ENCODE results near the gene TENT5C.
A peak's percentile ranks its signal among the peaks of the same experiment; 100 is the strongest.

The TENT5C gene

GRCh38 chr1:117655220-117655577 is 49.4 kb downstream of the TENT5C start:
- DNase-seq (ENCODE audit: low read depth) = no peak
- TF ChIP-seq POLR2A (IDR thresholded peaks at IDR 0.05; ENCODE audit: extremely low read depth, insufficient read length) (no peak), MYC (IDR thresholded peaks at IDR 0.05; ENCODE audit: low read depth, low read length) (no peak), CTCF (IDR thresholded peaks at IDR 0.05; ENCODE audit: low read depth, low read length) (no peak), MAX (IDR thresholded peaks at IDR 0.05; ENCODE audit: low read depth, low read length) (no peak)
- H3K4me3 ChIP-seq (ENCODE audit: low read depth, low read length) = no peak overlapping the region

- TF ChIP-seq CTCF (IDR thresholded peaks at IDR 0.05; ENCODE audit: low read depth, low read length) (no peak), MAX (IDR thresholded peaks at IDR 0.05; ENCODE audit: low read depth, low read length) (no peak), MYC (IDR thresholded peaks at IDR 0.05; ENCODE audit: low read depth, low read length) (no peak), POLR2A (IDR thresholded peaks at IDR 0.05; ENCODE audit: extremely low read depth, insufficient read length) (no peak)
- no peak overlapping the region for H3K4me3 ChIP-seq (ENCODE audit: low read depth, low read length)
- no peak for DNase-seq (ENCODE audit: low read depth)
Observed at GRCh38 chr1:117656202-117656641, 50.4 kb downstream of the TENT5C start.

- no peak overlapping the region for H3K4me3 ChIP-seq (ENCODE audit: low read depth, low read length)
- no peak for TF ChIP-seq MYC (IDR thresholded peaks at IDR 0.05; ENCODE audit: low read depth, low read length)
- peak; percentile 23 for DNase-seq (ENCODE audit: low read depth)
Observed at GRCh38 chr1:117657031-117657430, 51.2 kb downstream of the TENT5C start.

GRCh38 chr1:117657949-117658660 is 52.3 kb downstream of the TENT5C start:
- DNase-seq (ENCODE audit: low read depth) = no peak
- no peak overlapping the region for H3K4me3 ChIP-seq (ENCODE audit: low read depth, low read length)
- TF ChIP-seq MAX (IDR thresholded peaks at IDR 0.05; ENCODE audit: low read depth, low read length) = no peak
- TF ChIP-seq CTCF (IDR thresholded peaks at IDR 0.05; ENCODE audit: low read depth, low read length) = no peak
- no peak for TF ChIP-seq POLR2A (IDR thresholded peaks at IDR 0.05; ENCODE audit: extremely low read depth, insufficient read length)
- no peak for TF ChIP-seq MYC (IDR thresholded peaks at IDR 0.05; ENCODE audit: low read depth, low read length)

GRCh38 chr1:117658676-117659075 is 52.8 kb downstream of the TENT5C start:
- no peak for DNase-seq (ENCODE audit: low read depth)
- TF ChIP-seq POLR2A (IDR thresholded peaks at IDR 0.05; ENCODE audit: extremely low read depth, insufficient read length) = no peak
- TF ChIP-seq CTCF (IDR thresholded peaks at IDR 0.05; ENCODE audit: low read depth, low read length) = no peak
- TF ChIP-seq MAX (IDR thresholded peaks at IDR 0.05; ENCODE audit: low read depth, low read length) = no peak
- TF ChIP-seq MYC (IDR thresholded peaks at IDR 0.05; ENCODE audit: low read depth, low read length) = no peak
- no peak overlapping the region for H3K4me3 ChIP-seq (ENCODE audit: low read depth, low read length)

- no peak for TF ChIP-seq MAX (IDR thresholded peaks at IDR 0.05; ENCODE audit: low read depth, low read length)
- DNase-seq (ENCODE audit: low read depth) = no peak
- H3K4me3 ChIP-seq (ENCODE audit: low read depth, low read length) = no peak overlapping the region
Observed at GRCh38 chr1:117659550-117660270, 53.9 kb downstream of the TENT5C start.

Data from NB4 (cell line).